SU-DHL-6 (cell line): Measurements from ENCODE around the gene ZNF362.

Experiments used
- H2AFZ ChIP-seq: fragments of 200-600 bp; sonication (generic); 2 replicates; pipeline ENCODE4 v1.6.1; 2014; ENCODE audit warnings: low read depth, mild to moderate bottlenecking, moderate library complexity, mixed read lengths, antibody characterized with exemption, low read length; ENCODE audit not compliant: severe bottlenecking
- H3F3A ChIP-seq: fragments of 200-600 bp; shearing (Covaris generic); 2 replicates; pipeline ENCODE4 v1.6.0; 2016; ENCODE audit warnings: antibody characterized with exemption, mild to moderate bottlenecking; ENCODE audit not compliant: insufficient read depth
- H3K27ac ChIP-seq: fragments of 200-600 bp; sonication (generic); 2 replicates; pipeline ENCODE4 v1.5.1; 2016; ENCODE audit warnings: low read depth, mild to moderate bottlenecking, low read length, moderate library complexity, mixed read lengths
- H3K27me3 ChIP-seq: fragments of 200-600 bp; sonication (generic), shearing (Covaris generic); 2 replicates; pipeline ENCODE4 v1.6.0; 2014; ENCODE audit warnings: mild to moderate bottlenecking, low read length
- H3K36me3 ChIP-seq: fragments of 200-600 bp; sonication (generic); 2 replicates; pipeline ENCODE4 v1.6.1; 2014; ENCODE audit warnings: mild to moderate bottlenecking, low read length, mixed read lengths
- H3K4me2 ChIP-seq: fragments of 300-600, 200-600 bp; shearing (Covaris generic), sonication (generic); 2 replicates; pipeline ENCODE4 v1.6.0; 2014; ENCODE audit warnings: low read length, low read depth, mild to moderate bottlenecking; ENCODE audit not compliant: poor library complexity, severe bottlenecking
- H3K4me3 ChIP-seq: fragments of 200-600 bp; sonication (generic); 2 replicates; pipeline ENCODE4 v1.5.1; 2014; ENCODE audit warnings: antibody characterized with exemption, low read length, mild to moderate bottlenecking, mixed read lengths; ENCODE audit not compliant: insufficient read depth, poor library complexity, severe bottlenecking
- H3K79me2 ChIP-seq: fragments of 200-600 bp; sonication (generic); 2 replicates; pipeline ENCODE4 v1.6.1; 2014; ENCODE audit warnings: mild to moderate bottlenecking, low read length, moderate library complexity; ENCODE audit not compliant: insufficient read depth
- H3K9ac ChIP-seq: fragments of 200-600 bp; sonication (generic); 2 replicates; pipeline ENCODE4 v1.7.0; 2014; ENCODE audit warnings: mild to moderate bottlenecking, low read length
- H3K9me2 ChIP-seq: fragments of 200-600 bp; sonication (generic); replicated peaks from 2 replicates; pipeline ENCODE4 v1.6.1; 2014; ENCODE audit warnings: low read length; ENCODE audit not compliant: insufficient read depth
- H3K9me3 ChIP-seq: fragments of 200-600 bp; sonication (generic); 2 replicates; pipeline ENCODE4 v1.6.1; 2014; ENCODE audit warnings: low read length, mixed read lengths; ENCODE audit not compliant: insufficient read depth
- H4K20me1 ChIP-seq: fragments of 200-600 bp; sonication (generic); 2 replicates; pipeline ENCODE4 v1.6.1; 2014; ENCODE audit warnings: low read depth, mild to moderate bottlenecking, antibody characterized with exemption, low read length, moderate library complexity, mixed read lengths
- EZH2phosphoT487 ChIP-seq: fragments of 200-600 bp; sonication (generic), shearing (Covaris generic); conservative IDR thresholded peaks from 2 replicates; pipeline ENCODE4 v1.6.1; 2018; ENCODE audit warnings: mild to moderate bottlenecking, antibody characterized with exemption, low read length, moderate library complexity, mixed read lengths
- TF ChIP-seq, protein P1 (sequence below): fragments of 200-600 bp; sonication (generic); IDR thresholded peaks from one replicate; pipeline ENCODE4 v1.5.1; 2017; ENCODE audit warnings: antibody characterized with exemption, mild to moderate bottlenecking, low read length, moderate library complexity; ENCODE audit not compliant: insufficient read depth, poor library complexity, severe bottlenecking

The ZNF362 gene

DNA sequence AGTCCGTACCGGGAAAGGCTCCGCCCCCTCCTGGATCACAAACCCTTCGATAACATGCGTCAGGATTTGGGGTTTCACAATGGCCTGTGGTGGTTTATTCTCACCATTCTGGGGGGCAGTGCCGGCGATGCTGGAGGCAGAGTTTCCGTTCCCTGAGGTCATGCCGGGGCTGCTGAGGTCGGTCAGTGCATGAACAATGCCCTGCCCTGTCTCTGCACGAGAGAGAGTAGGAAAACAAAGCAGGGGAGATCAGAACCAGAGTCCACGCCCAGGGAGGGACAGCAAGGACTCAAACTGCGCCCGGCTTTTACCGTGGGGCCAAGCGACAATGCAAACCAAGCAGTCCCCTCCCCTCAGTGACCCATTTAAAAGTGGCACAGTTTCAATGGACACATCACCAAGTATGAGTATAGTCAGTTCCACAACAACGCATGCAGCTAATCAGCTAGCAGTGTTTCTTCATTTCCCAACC lies 77.8 kb downstream of the ZNF362 start:
- Histone ChIP-seq H3K36me3 (no peaks in the 10 kb centered on the region), H3K79me2 (no peaks in the 10 kb centered on the region), H3K9ac (no peak overlapping the region), H3K27ac (no peak overlapping the region), H3K27me3 (no peaks in the 10 kb centered on the region), H3K4me2 (no peak overlapping the region), H2AFZ (no peak overlapping the region), H4K20me1 (no peaks in the 10 kb centered on the region), H3K4me3 (no peak overlapping the region), H3K9me3 (no peaks in the 10 kb centered on the region), H3K9me2 (no peaks in the 10 kb centered on the region), H3F3A (no peaks in the 10 kb centered on the region)
- no peak for TF ChIP-seq EZH2phosphoT487
- TF ChIP-seq, protein P1, sequence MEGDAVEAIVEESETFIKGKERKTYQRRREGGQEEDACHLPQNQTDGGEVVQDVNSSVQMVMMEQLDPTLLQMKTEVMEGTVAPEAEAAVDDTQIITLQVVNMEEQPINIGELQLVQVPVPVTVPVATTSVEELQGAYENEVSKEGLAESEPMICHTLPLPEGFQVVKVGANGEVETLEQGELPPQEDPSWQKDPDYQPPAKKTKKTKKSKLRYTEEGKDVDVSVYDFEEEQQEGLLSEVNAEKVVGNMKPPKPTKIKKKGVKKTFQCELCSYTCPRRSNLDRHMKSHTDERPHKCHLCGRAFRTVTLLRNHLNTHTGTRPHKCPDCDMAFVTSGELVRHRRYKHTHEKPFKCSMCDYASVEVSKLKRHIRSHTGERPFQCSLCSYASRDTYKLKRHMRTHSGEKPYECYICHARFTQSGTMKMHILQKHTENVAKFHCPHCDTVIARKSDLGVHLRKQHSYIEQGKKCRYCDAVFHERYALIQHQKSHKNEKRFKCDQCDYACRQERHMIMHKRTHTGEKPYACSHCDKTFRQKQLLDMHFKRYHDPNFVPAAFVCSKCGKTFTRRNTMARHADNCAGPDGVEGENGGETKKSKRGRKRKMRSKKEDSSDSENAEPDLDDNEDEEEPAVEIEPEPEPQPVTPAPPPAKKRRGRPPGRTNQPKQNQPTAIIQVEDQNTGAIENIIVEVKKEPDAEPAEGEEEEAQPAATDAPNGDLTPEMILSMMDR = no peak

DNA sequence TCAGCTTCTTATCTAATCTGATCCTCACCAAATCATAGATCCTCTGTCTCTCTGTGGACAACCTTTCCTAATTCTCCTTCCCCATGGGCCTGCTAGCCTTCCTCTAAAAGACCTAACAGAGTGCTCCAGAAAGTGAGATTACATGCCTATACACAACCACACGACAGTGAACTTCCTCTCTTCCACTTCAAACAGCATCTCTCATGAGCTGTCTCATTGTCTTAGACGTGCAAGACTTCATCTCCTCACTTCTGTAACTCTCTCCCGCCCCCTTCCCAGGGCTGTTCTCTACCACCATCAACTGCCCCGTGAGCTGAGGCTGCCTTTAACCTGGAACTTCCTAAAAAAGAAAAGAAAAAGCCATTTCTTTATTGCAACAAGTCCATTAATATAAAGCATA lies 78.7 kb downstream of the ZNF362 start:
- Histone ChIP-seq H3K9me3 (no peaks in the 10 kb centered on the region), H3F3A (no peaks in the 10 kb centered on the region), H4K20me1 (no peaks in the 10 kb centered on the region), H3K27ac (no peak overlapping the region), H3K9me2 (no peaks in the 10 kb centered on the region), H3K9ac (no peak overlapping the region), H3K79me2 (no peaks in the 10 kb centered on the region), H2AFZ (no peak overlapping the region), H3K36me3 (no peaks in the 10 kb centered on the region), H3K4me3 (no peak overlapping the region), H3K4me2 (no peak overlapping the region), H3K27me3 (no peaks in the 10 kb centered on the region)
- no peak for TF ChIP-seq EZH2phosphoT487
- TF ChIP-seq, protein P1 = no peak

DNA sequence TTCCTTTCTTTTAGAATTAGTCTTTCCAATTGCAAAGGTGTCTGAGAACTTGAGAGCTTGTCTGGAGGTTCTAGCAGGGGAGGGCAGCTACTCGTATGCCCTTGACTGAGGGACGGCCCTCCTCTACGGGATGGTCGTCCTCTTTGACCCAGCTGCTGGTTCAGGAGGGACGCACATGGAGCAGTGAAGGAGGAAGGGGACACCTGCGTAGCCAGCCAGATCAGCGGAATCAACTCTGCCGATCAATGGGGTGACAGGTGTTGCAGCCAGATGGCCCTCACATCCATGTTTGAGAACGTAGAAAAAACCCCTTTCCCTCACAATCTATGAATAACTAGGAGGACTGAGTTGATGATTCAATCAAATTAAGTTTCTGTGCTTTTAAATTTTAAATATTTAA lies 80.3 kb downstream of the ZNF362 start:
- H3K79me2 ChIP-seq = no peaks in the 10 kb centered on the region
- peaks cover 3% of the 10 kb centered on the region; the same call in 1 of the 2 replicates for H4K20me1 ChIP-seq
- H2AFZ ChIP-seq = no peak overlapping the region
- no peaks in the 10 kb centered on the region for H3K9me3 ChIP-seq
- H3K4me2 ChIP-seq = no peak overlapping the region
- H3K27me3 ChIP-seq = no peaks in the 10 kb centered on the region
- H3K9me2 ChIP-seq = no peaks in the 10 kb centered on the region
- TF ChIP-seq, protein P1 = no peak
- TF ChIP-seq EZH2phosphoT487 = no peak
- no peaks in the 10 kb centered on the region for H3F3A ChIP-seq
- H3K27ac ChIP-seq = no peak overlapping the region
- no peaks in the 10 kb centered on the region for H3K36me3 ChIP-seq
- H3K9ac ChIP-seq = no peak overlapping the region
- no peak overlapping the region for H3K4me3 ChIP-seq

DNA sequence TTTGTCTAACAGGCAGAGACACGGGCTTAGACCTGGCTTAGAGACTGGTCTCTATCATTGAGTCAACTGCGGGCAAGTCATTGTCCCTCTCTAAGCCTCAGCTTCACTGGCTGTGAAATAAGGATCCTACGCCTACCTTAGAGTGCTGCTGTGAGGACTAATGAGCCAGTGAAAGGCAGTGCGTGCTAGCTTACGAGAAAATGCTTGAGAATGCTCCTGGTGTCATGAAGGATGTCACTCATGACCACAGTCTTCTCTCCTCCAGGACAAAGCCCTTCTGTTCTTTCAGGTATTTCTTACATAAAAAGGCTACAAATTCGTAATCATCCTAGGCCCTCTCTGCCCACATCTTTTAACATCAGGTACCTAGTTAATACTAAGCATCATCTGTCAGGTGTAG lies 81.1 kb downstream of the ZNF362 start:
- no peaks in the 10 kb centered on the region for H3F3A ChIP-seq
- no peak overlapping the region for H3K9ac ChIP-seq
- no peak overlapping the region for H3K4me3 ChIP-seq
- H3K27ac ChIP-seq = no peak overlapping the region
- TF ChIP-seq, protein P1 = no peak
- no peak for TF ChIP-seq EZH2phosphoT487
- H3K36me3 ChIP-seq = no peaks in the 10 kb centered on the region
- peaks cover 3% of the 10 kb centered on the region; the same call in 1 of the 2 replicates for H4K20me1 ChIP-seq
- no peaks in the 10 kb centered on the region for H3K9me3 ChIP-seq
- H3K27me3 ChIP-seq = no peaks in the 10 kb centered on the region
- no peaks in the 10 kb centered on the region for H3K79me2 ChIP-seq
- H3K9me2 ChIP-seq = no peaks in the 10 kb centered on the region
- no peak overlapping the region for H3K4me2 ChIP-seq
- no peak overlapping the region for H2AFZ ChIP-seq
